H9 (cell line): ENCODE measurements around the gene TOM1L2. TPM values are rescaled to one million over a fixed set of nuclear protein-coding genes. Genes with fewer than 3 reads are reported as not detected.

Experiments
- DNase-seq: peaks from one replicate; pipeline ENCODE4 v3.0.0-alpha.2; 2017
- H2AFZ ChIP-seq: one replicate; pipeline ENCODE4 v1.6.1; 2013; ENCODE audit warnings: mild to moderate bottlenecking, low read length, control low read depth, moderate library complexity
- H2AK5ac ChIP-seq: 2 replicates; pipeline ENCODE4 v1.6.1; 2013; ENCODE audit warnings: low read length, control low read depth, mixed read lengths; ENCODE audit not compliant: insufficient read length
- H2BK120ac ChIP-seq: one replicate; pipeline ENCODE4 v1.6.1; 2013; ENCODE audit warnings: low read depth, mild to moderate bottlenecking, low read length, control low read depth, inconsistent platforms; ENCODE audit not compliant: poor library complexity, severe bottlenecking
- H2BK12ac ChIP-seq: 2 replicates; pipeline ENCODE4 v1.6.1; 2013; ENCODE audit warnings: low read length, control low read depth, mixed read lengths, low read depth; ENCODE audit not compliant: insufficient read length
- H2BK15ac ChIP-seq: 2 replicates; pipeline ENCODE4 v1.6.1; 2013; ENCODE audit warnings: low read depth, low read length, control low read depth
- H2BK20ac ChIP-seq: one replicate; pipeline ENCODE4 v1.6.1; 2013; ENCODE audit warnings: low read depth, mild to moderate bottlenecking, low read length, control low read depth, inconsistent platforms; ENCODE audit not compliant: poor library complexity, severe bottlenecking
- H2BK5ac ChIP-seq: 2 replicates; pipeline ENCODE4 v1.6.1; 2013; ENCODE audit warnings: low read length, control low read depth, mixed read lengths; ENCODE audit not compliant: insufficient read length
- H3K14ac ChIP-seq: 2 replicates; pipeline ENCODE4 v1.6.1; 2013; ENCODE audit warnings: low read length, control low read depth; ENCODE audit not compliant: insufficient read depth
- H3K18ac ChIP-seq: 2 replicates; pipeline ENCODE4 v1.6.1; 2013; ENCODE audit warnings: low read depth, mild to moderate bottlenecking, mixed read lengths, low read length, control low read depth; ENCODE audit not compliant: insufficient read length
- H3K23ac ChIP-seq: 2 replicates; pipeline ENCODE4 v1.6.1; 2013; ENCODE audit warnings: low read length, control low read depth, mixed read lengths, low read depth; ENCODE audit not compliant: insufficient read length
- H3K23me2 ChIP-seq: 2 replicates; pipeline ENCODE4 v1.6.1; 2013; ENCODE audit warnings: low read depth, mild to moderate bottlenecking, mixed read lengths, low read length, control low read depth; ENCODE audit not compliant: insufficient read length, poor library complexity, severe bottlenecking
- H3K27ac ChIP-seq: 2 replicates; pipeline ENCODE4 v1.5.1; 2013; ENCODE audit warnings: low read length, control low read depth, mixed read lengths, low read depth; ENCODE audit not compliant: insufficient read length
- H3K27me3 ChIP-seq: 2 replicates; pipeline ENCODE4 v1.6.1; 2013; ENCODE audit warnings: low read length, control low read depth, inconsistent platforms; ENCODE audit not compliant: insufficient read depth
- H3K4ac ChIP-seq: 2 replicates; pipeline ENCODE4 v1.6.1; 2013; ENCODE audit warnings: low read depth, mild to moderate bottlenecking, control low read depth, inconsistent platforms, low read length, moderate library complexity
- H3K4me1 ChIP-seq: 2 replicates; pipeline ENCODE4 v1.6.1; 2013; ENCODE audit warnings: low read length, control low read depth, inconsistent platforms; ENCODE audit not compliant: insufficient read depth
- H3K4me2 ChIP-seq: 2 replicates; pipeline ENCODE4 v1.6.1; 2013; ENCODE audit warnings: low read length, control low read depth, mixed read lengths; ENCODE audit not compliant: insufficient read length, insufficient read depth
- H3K56ac ChIP-seq: 2 replicates; pipeline ENCODE4 v1.6.1; 2013; ENCODE audit warnings: low read depth, mild to moderate bottlenecking, mixed read lengths, low read length, control low read depth; ENCODE audit not compliant: insufficient read length
- H3K79me1 ChIP-seq: 2 replicates; pipeline ENCODE4 v1.6.1; 2013; ENCODE audit warnings: low read depth, mild to moderate bottlenecking, moderate library complexity, low read length, control low read depth, inconsistent platforms; ENCODE audit not compliant: insufficient read depth, poor library complexity, severe bottlenecking
- H3K79me2 ChIP-seq: 2 replicates; pipeline ENCODE4 v1.6.1; 2013; ENCODE audit warnings: low read length, control low read depth, inconsistent platforms; ENCODE audit not compliant: insufficient read depth
- H3K9ac ChIP-seq: 2 replicates; pipeline ENCODE4 v1.6.1; 2013; ENCODE audit warnings: low read length, control low read depth, mixed read lengths; ENCODE audit not compliant: insufficient read length; ENCODE audit errors: extremely low read depth
- H3K9me3 ChIP-seq: one replicate; pipeline ENCODE4 v1.6.1; 2013; ENCODE audit warnings: low read depth, low read length, inconsistent platforms; ENCODE audit not compliant: control insufficient read depth
- H3T11ph ChIP-seq: one replicate; pipeline ENCODE4 v1.6.1; 2013; ENCODE audit warnings: mild to moderate bottlenecking, low read length, control low read depth, inconsistent platforms
- H4K20me1 ChIP-seq: one replicate; pipeline ENCODE4 v1.6.1; 2013; ENCODE audit not compliant: control insufficient read depth, insufficient read length, insufficient read depth
- H4K5ac ChIP-seq: 2 replicates; pipeline ENCODE4 v1.6.1; 2013; ENCODE audit warnings: low read depth, mild to moderate bottlenecking, mixed read lengths, low read length, control low read depth; ENCODE audit not compliant: insufficient read length
- H4K8ac ChIP-seq: replicated peaks from 2 replicates; pipeline ENCODE4 v1.6.1; 2013; ENCODE audit warnings: low read length, control low read depth, mixed read lengths, low read depth; ENCODE audit not compliant: insufficient read length
- H4K91ac ChIP-seq: 2 replicates; pipeline ENCODE4 v1.6.1; 2013; ENCODE audit warnings: low read depth, mild to moderate bottlenecking, moderate library complexity, mixed read lengths, low read length, control low read depth; ENCODE audit not compliant: insufficient read length
- H3K27ac Mint-ChIP-seq, 3 experiments: 2 replicates in 2 of 3; 3 replicates in 1 of 3; pipeline ENCODE4 v1.8.0; 2020 to 2021; ENCODE audit warnings: mixed read lengths in 3 of 3, mild to moderate bottlenecking in 1 of 3, moderate library complexity in 1 of 3
- H3K27me3 Mint-ChIP-seq: 2 replicates; pipeline ENCODE4 v1.8.0; 2021; ENCODE audit warnings: low read depth, mild to moderate bottlenecking, moderate library complexity, mixed read lengths
- H3K36me3 Mint-ChIP-seq, 3 experiments: 2 replicates in 2 of 3; 3 replicates in 1 of 3; pipeline ENCODE4 v1.8.0; 2020 to 2021; ENCODE audit warnings: low read depth in 3 of 3, mixed read lengths in 3 of 3; ENCODE audit not compliant: insufficient read depth in 1 of 3
- H3K4me1 Mint-ChIP-seq, 2 experiments: 2 replicates each; pipeline ENCODE4 v1.8.0; 2020; ENCODE audit warnings: mixed read lengths in 2 of 2
- H3K4me3 Mint-ChIP-seq, 2 experiments: 2 replicates in 1 of 2; 3 replicates in 1 of 2; pipeline ENCODE4 v1.8.0; 2020 to 2021; ENCODE audit warnings: mild to moderate bottlenecking in 2 of 2, mixed read lengths in 2 of 2, moderate library complexity in 1 of 2
- H3K9me3 Mint-ChIP-seq, 2 experiments: 2 replicates in 1 of 2; 3 replicates in 1 of 2; pipeline ENCODE4 v1.8.0; 2020; ENCODE audit warnings: mild to moderate bottlenecking in 2 of 2, mixed read lengths in 2 of 2, moderate library complexity in 1 of 2
- CTCF ChIP-seq: fragments of 200-600 bp; sonication (generic); conservative IDR thresholded peaks from 3 replicates; pipeline ENCODE4 v1.8.0; 2021; ENCODE audit warnings: antibody characterized with exemption, mild to moderate bottlenecking
- WGBS: extraction: QIAGEN DNeasy Blood & Tissue Kit; methylation state at CpG from one replicate; pipeline ENCODE4 v1.1.7; 2013; ENCODE audit warnings: missing lambda C conversion rate, low lambda C conversion rate, mixed read lengths; ENCODE audit not compliant: insufficient read length; ENCODE audit errors: extremely low coverage; 5-methylcytosine and 5-hydroxymethylcytosine counted together
- total RNA-seq: library from RNA; stranded (reverse); gene quantifications from 2 replicates; pipeline ENCODE4 v1.2.1, GENCODE V29; 2021

The TOM1L2 gene
- total RNA-seq, 1 experiment from 2014 or later, result 4.6 TPM

GRCh38 chr17:18016426-18016825 lies 44.2 kb upstream of the TOM1L2 start:
- H3T11ph ChIP-seq, result no peak overlapping the region
- H4K8ac ChIP-seq, result no peak overlapping the region
- H3K79me2 ChIP-seq, result no peaks in the 10 kb centered on the region
- no peak overlapping the region for H2BK120ac ChIP-seq
- H2BK15ac ChIP-seq, result no peak overlapping the region
- H3K4ac ChIP-seq, result no peak overlapping the region
- H3K27me3 Mint-ChIP-seq, result no peaks in the 10 kb centered on the region
- no peak for TF ChIP-seq CTCF
- no peak overlapping the region for H3K56ac ChIP-seq
- no peak overlapping the region for H3K4me3 Mint-ChIP-seq
- no peak overlapping the region for H3K27ac ChIP-seq
- H4K5ac ChIP-seq, result no peak overlapping the region
- no peak overlapping the region for H2BK12ac ChIP-seq
- H4K20me1 ChIP-seq, result no peaks in the 10 kb centered on the region
- H3K4me2 ChIP-seq, result no peak overlapping the region
- H3K9me3 ChIP-seq, result no peaks in the 10 kb centered on the region
- H3K4me1 ChIP-seq, result no peaks in the 10 kb centered on the region
- H3K27me3 ChIP-seq, result no peaks in the 10 kb centered on the region
- H3K4me1 Mint-ChIP-seq, result peaks cover 7 to 10% of the 10 kb centered on the region in 2 experiments
- no peak overlapping the region for H4K91ac ChIP-seq
- no peaks in the 10 kb centered on the region for H3K79me1 ChIP-seq
- H3K18ac ChIP-seq, result no peak overlapping the region
- WGBS, result no CpG with 5 or more reads among the region's 12 CpGs
- H3K9me3 Mint-ChIP-seq, result no peaks in the 10 kb centered on the region
- no peaks in the 10 kb centered on the region for H3K23me2 ChIP-seq
- H3K9ac ChIP-seq, result no peak overlapping the region
- H2BK5ac ChIP-seq, result no peak overlapping the region
- no peak overlapping the region for H2BK20ac ChIP-seq
- no peak overlapping the region for H2AFZ ChIP-seq
- no peak overlapping the region for H3K23ac ChIP-seq
- no peak overlapping the region for H3K27ac Mint-ChIP-seq
- no peak overlapping the region for H3K14ac ChIP-seq
- DNase-seq, result no peak
- peaks cover 0 to 4% (median 3%) of the 10 kb centered on the region in 3 experiments; a peak in 1 of 7 replicates for H3K36me3 Mint-ChIP-seq
- no peak overlapping the region for H2AK5ac ChIP-seq
